Colon (tissue), 2 donors: ENCODE data around the gene SLC13A2.
"Not testable (repeated sequence)": the region's sequence is repeated elsewhere in the genome, so short reads cannot be mapped to it uniquely, and the experiment has no call there.

Experiments used
- FAIRE-seq: peaks from 2 replicates; lab custom pipeline; 2012; peaks lifted over from hg19 to GRCh38; lab: Jason Lieb, UNC
- donor health status: control.
- donor health status: control.

Gene SLC13A2

DNA sequence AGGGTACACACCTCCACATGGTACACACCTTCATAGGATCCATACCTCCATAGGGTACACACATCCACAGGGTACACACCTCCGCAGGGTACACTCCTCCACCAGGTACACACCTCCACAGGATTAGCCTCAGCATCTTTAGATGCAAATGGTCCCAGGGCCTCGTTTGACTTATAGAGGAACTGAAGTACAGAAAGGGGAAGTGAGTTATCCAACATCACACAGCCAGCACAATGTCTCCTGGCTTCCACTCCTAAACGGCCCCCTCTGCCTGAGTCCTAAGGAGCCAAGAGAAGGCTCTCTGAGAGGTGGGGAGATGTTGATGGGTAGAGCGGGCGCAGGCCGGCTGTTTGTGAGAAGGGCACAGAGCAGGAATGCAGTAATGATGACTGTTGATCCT is 44.7 kb downstream of the SLC13A2 start:
- no peak for FAIRE-seq

DNA sequence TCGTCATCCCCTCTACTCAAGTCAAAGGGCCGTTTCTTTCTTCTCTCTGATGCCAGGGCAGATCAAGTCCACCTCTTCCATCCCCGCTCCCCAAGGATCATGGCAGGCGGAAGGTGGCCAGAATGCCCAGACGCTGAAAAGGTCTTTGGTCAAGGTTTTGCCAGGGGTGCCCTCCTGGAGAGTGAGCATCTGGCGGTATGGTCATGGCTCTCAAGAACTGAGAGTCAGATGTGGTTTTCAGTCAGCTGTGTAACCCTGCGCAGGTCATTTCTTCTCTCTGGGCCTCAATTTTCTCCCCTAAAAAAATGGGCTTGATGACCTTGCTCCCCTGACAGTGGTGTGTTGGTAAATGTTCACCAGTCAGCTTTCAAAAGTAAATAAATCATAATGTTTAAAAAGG is 45.1 kb downstream of the SLC13A2 start:
- no peak for FAIRE-seq

DNA sequence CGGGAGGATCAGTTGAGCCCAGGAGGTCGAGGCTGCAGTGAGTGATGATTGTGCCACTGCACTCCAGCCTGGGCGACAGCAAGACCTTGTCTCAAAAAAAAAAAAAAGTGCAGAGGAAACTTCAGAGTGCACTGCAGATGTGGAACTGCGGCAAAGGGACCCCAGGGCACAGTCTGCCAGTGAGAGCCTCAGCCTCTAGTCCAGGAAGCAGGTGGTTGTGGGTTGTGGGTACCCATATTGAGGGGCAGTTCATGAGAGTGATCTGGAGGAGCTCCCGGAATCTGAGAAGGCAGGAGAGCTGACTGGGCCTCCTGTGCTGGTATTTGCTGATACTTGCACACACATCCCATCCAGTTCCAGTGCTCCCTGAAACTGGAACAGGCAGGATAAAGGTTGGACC is 45.8 kb downstream of the SLC13A2 start:
- FAIRE-seq = no peak

DNA sequence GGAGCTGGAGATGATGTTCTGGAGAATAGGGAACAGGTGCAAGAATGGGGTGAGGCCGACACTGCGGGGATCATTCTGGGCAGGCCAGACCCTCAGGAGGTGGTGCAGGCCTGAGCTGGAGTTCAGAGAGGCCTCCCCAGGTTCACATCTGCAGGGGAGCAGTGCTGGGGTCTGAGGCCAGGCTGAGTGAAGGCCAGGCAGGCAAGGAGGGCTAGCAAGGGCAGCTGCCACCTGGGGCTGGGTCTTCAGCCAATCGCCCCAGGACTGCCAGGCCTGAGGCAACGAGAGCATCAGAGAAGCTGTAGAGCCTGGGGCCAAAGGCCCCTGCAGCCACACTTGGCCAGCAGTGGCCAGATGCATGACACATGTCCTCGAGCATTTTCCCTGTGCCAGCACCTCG is 47.2 kb downstream of the SLC13A2 start:
- FAIRE-seq = no peak

DNA sequence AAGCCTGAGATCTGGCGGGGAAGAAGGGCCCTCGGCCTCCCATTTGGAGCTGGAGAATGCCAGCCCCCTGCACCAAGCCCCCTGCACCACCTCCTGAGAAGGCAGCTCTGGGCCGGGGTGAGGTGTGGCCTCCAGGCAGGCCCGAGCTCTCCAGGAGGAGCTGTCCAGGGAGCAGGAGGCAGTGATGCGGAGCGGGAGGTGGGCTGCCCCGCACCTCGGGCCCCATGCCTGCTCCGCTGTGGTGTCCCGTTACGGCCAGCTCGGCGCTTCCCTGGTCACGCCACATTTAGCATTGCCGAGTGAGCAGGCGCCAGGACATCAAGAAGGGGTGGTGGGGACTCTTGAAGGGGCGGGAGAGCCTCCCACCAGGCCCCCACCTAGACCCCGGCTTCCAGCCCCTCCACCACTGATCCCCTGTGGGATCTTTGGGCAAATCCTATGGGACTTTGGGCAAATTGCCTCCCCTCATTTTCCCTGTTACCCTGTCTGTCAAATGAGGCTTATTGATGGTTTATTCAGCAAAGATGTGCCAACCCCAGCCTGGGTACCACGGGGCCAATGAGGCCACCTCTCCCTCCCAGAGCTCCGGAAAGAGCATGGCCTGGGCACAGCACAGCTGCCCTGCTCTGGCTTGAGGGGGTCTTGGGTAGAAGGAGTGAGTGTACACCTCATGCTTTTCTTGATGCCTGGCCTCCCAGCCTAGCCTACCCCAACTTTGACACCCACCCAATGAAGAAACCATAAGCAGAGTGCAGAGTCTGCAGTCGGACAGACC is 48.1 kb downstream of the SLC13A2 start:
- FAIRE-seq = no peak

DNA sequence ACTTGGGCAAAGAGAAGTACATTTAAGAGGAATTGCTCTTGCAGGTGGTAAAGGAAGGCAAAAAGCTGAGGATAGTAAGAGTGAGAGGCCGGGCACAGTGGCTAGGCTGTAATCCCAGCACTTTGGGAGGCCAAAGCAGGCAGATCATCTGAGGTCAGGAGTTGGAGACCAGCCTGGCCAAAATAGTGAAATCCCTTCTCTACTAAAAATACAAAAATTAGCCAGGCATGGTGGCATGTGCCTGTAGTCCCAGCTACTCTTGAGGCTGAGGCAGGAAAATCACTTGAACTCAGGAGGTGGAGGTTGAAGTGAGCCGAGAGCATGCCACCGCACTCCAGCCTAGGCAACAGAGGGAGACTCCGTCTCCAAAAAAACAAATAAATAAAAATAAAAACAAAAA is 48.8 kb downstream of the SLC13A2 start:
- not testable (repeated sequence) for FAIRE-seq

DNA sequence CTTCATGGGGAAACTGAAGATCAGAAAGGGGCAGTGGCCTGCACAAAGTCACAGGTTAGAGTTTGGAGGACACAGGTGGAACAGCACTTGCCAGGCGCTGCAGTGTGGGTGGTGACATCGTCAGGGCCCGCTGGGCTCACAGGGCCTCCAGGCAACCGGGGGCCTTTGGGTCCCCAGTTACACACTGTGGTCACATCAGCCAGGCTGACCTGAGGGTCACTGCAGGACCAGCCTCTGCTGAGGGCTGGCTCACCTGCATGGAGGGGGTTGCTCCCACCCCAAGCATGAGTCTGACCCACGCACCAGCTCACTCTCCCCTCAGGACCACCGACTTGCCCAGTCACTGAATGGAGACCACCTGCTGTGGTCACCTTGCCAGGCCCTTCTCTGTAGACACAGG is 49.7 kb downstream of the SLC13A2 start:
- no peak for FAIRE-seq

DNA sequence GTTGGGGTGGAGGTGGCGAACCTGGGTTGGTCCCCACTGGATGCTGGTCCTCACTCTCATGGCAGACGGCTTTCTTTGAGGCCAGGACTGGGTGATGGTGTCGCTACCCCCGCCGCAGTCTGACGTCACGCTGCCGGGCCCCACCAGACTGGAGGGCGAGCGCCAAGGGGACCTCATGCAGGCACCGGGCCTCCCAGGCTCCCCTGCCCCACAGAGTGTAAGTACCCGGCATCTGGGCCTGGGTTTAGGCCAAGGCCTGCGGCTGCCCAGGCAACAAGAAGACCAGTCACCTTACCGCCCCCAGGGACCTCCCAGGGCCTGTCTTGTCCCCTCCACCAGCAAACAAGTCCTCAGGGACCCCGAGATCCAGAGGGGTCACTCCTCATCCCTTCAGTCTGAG is 50.4 kb downstream of the SLC13A2 start:
- no peak for FAIRE-seq

DNA sequence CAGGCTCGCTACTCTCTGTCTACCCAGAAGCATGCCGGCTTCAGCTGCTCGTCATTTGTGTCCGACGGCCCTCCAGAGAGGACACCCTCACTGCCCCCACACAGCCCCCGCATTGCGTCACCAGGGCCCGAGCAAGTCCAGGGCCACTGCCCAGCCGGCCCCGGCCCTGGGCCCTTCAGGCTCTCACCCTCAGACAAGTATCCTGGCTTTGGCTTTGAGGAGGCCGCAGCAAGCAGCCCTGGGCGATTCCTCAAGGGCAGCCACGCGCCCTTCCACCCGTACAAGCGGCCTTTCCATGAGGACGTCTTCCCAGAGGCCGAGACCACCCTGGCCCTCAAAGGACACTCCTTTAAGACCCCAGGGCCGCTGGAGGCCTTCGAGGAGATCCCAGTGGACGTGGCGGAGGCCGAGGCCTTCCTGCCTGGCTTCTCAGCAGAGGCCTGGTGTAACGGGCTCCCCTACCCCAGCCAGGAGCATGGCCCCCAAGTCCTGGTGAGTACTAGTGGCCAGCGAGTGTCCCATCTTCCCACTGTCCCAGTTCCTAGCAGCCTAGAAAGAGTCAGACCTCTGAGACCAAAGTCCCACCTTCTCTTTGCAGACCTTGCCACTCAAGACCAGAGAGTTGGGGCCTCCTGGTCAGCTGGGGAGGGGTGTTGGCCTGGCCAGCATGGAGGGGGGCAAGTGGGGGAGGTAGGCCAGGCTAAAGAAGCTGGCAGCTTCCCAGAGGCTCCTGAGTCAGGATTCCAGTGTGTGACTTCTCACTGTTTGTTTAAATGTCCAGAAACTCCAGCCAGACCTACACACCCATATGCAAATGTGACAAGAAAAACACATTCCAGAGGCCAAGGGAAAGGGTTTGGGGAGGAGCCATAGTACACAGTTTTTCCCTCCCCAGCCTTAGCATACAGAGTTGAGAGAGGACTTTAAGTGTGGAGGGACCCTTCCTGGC is 51.3 kb downstream of the SLC13A2 start:
- FAIRE-seq = no peak

DNA sequence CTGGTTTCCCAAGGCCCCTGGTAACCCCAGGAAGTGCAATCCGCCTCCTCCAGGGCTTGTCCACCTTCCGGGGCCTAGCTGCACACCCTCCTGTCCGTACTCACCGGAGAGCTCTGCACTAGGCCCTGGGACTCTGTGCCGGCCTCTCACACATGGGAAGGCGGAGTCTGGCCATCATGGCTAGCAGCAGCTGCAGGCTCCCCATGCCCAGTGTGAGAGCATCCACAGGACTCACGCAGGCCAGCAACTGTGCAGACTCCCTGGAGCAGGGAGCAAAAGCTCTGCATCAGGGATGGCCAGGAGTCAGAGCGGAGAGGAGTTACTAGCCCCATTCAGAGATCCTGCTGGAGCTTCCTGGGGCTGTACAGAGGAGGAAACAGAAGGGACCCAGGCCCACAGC is 52.9 kb downstream of the SLC13A2 start:
- FAIRE-seq = no peak

DNA sequence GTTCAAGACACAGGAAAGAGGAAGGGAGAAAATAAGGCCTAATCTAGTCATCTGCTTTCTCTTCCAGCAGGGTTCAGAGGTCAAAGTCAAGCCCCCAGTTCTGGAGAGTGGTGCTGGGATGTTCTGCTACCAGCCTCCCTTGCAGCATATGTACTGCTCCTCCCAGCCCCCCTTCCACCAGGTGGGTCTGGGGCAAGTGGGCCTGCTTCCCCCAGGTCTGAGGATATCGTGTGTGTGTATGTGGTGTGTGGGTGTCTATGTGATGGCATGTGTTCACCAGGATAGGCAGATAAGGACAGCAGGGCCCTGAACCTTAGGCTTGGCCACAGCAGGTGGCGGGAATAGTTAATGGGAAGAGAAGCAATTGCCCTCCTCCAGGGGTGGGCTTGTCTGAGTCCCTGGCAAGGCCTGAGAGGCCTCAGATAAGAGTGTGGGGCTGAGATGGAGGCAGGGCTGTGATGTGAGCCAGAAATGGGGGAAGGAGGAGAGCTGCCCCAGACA is 53.8 kb downstream of the SLC13A2 start:
- FAIRE-seq = no peak

DNA sequence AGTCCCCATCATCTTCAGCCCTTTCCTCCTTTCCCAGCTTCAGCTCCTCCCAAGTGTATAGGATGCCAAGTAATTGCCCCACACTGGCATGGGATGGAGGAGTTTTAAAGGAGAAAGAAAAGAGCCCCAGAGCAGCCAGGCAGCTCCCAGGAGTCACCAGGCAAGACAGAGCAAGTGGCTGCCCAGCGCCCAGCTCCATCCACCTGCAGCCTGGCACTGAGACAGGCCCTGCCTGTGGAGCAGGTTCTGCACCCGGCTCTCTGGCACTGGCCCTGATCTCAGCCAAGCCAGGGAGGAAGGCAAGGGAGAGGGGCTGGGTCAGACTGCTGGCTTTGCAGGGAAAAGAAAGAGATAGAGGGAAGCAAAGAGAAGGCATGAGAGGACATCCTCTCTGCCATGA is 54.4 kb downstream of the SLC13A2 start:
- no peak for FAIRE-seq

DNA sequence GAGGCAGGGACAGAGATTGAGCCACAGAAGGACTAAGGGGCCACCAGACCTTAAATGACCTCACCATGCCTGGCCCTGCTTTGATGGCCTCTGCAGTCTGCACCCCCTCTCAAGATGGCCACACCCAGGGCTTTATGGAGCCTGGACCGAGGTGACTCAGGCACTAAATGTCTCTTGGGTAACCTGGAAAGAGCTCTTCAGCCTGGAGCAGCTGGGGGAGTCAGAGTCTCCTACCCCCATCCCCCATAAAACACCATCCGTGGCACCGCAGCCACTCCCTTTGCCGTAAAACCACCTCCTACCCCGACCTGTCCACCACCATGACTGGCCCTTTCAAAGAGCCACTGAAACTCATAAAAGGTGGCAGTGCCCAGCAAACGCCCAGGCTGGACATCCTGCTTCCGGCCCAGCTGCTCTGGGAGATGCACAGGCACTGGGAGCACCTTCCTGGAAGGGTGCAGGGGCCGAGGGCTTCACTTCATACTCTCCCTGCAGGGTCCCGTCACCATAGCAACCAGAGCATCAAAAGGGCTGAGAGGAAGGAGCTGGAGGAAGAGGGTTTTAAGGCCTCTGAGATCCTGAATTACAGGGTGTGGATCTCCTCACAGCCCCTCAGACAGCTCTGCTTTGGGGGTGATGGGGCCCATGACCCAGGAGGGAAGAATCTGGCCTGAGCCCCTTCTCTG is 55.0 kb downstream of the SLC13A2 start:
- FAIRE-seq = no peak

DNA sequence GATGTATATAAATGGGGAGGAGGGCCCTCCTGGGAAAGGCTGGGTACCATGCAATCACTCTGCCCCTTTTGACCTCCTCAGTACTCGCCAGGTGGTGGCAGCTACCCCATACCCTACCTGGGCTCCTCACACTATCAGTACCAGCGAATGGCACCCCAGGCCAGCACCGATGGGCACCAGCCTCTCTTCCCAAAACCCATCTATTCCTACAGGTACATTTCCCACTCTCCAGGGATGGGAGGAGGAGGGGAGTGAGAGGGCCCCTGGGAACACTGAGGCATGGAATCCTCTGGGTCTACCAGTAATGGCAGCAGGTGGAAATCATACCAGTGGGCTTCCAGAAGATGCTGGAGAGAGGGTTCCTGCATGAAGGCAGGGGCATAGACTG is 55.6 kb downstream of the SLC13A2 start:
- FAIRE-seq = no peak

DNA sequence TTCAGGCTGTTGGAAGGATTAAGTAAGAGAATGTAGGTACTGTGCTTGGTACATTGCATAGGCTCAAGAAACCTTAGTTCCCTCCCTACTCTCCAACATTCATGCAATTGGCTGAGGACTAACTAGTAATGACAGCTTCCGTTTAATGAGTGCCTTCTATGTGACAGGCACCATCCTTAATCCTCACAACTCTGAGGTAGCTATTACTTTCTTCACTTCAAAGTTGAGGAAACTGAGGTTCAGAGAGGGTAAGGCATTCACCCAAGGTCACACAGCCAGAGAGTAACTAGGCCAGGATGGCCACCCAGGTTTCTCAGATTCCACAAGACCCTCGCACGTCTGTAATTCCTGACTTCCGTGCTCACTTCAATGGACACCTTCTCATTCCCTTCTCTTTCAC is 56.8 kb downstream of the SLC13A2 start:
- no peak for FAIRE-seq

DNA sequence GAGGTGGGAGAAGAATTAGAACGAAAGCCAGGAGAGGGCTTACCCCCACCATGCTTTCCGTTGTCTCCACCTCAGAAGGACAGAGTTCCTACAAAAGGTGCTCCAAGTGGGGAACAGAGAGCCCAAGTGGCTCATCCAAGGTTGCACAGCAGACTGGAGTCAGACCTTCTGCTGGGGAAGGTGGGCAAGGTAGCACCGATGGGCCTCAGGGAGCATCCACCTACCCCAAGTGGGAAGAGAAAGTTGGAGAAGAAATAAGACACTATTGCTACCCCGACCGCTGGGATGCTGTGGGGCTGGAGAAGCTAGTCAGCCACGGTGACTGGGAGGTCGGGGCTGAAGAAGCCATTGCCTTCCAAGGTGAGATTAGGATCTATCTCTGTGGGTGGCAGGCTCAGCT is 57.5 kb downstream of the SLC13A2 start:
- no peak for FAIRE-seq

DNA sequence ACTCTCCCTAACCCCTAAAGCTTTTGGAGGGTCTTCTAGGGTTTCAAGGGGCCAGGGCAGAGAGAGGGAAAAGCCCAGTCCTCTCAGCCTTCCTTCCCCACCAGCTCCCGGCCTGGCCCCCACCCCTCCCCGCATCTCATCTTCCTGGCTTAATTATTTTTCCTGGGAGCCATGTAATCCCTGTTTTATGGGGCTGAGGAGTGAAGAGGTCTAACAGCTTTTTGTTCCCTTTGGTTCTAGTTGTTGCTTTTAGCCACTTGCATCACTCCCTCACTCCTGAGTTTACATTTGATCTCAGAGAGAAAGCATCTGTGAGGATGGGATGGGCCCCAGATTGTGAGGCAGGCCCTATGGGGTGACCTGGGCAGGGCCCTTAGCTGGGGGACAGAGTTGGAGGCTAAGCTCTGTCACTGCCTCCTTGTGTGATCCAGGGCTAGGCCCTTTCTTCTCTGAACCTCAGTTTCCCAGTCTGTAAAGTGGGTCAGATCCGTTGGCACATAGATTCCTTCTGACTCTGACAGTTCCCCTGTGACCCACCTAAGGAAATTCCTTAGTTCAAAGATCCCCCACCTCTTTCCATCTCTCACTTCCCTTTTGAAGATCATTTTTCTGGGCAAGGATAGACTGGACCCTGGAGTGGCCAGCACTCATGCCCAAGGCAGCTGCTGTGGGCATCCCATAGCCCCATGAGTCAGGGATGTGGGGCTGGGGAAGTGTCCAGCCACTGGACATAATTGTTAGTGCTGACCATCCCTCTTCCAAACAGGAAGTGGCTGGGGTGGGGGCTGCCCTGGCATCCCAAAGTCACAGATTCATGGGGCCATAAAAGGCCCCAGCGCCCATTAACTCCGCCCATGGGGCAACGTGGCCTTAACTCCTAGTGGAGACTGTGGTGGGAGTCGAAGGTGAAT is 58.9 kb downstream of the SLC13A2 start:
- no peak for FAIRE-seq

DNA sequence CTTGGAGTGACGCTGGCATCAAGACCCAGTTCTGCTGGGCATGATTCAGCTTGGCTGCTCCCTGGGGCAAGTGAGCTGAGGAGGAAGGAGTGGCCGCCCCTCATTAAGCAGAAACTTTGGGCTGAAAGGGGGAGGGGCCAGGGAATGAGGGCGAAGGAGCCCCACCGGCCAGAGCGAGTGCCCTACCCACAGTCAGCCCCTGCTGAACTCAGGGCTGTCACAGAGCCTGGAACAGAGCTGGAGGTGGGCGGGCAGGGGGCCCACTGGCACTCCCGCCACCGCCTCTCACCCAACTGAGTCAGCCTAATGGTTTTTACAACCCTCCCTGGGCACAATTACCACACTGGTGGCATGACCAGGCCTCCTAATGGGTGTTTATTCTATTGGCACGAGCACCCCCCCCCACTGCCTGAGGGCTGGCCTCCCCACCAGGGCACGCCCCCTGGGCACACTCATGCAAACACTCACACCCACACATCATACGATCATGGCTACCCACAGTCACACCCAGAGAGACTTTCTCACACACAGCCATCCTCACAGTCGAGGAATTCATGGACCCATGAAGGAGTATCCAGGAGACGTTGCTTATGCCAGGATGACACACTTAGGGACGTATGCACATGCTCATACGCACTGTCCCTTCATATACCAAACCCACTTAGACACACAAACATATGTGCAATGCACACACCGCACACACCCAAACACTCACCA is 59.8 kb downstream of the SLC13A2 start:
- no peak for FAIRE-seq

DNA sequence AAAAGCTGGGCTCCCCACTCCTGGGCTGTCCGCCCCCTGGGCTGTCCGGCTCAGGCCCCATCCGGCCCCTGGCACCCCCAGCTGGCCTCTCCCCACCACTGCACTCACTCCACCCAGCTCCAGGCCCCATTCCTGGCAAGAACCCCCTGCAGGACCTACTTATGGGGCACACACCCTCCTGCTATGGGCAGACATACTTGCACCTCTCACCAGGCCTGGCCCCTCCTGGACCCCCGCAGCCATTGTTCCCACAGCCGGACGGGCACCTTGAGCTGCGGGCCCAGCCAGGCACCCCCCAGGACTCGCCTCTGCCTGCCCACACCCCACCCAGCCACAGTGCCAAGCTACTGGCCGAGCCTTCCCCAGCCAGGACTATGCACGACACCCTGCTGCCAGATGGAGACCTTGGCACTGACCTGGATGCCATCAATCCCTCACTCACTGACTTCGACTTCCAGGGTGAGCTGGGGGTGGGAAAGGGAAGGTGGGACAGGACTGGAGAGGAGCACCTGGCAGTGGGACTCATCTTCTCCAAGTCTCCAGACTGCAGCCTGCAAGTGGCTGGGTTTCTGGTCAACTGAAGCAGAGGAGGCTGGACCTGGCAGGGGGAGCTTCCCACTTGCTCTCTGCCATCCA is 61.4 kb downstream of the SLC13A2 start:
- no peak for FAIRE-seq

DNA sequence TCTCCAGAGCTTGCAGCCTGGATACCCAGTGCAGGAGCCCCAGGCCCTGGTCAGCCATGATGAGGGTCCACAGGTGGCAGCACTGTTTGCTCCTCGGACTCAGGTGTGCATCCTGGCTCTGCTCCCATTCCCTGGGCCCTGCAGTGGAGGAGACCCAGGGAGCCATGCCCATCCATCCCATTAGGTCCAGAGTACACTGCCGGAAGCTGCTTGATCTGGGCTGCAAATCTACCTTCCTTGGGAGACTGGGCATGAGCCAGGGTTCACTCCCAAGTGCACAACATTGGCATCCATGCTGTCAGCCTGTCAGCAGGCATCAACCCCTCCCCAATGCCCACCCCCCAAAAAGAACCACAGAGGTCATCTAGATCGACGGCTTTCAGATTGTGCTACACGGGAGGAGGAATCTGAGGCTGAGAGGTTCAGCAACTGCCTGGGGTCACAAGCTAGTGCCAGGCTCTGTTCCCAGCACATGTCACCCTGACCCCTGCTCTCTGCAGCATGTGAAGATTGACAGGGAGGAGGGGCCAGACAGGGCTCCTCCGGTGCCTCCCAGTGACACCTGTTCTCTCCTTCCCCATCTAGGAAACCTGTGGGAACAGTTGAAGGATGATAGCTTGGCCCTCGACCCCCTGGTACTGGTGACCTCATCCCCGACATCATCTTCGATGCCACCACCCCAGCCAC is 63.2 kb downstream of the SLC13A2 start:
- FAIRE-seq = no peak
